OCI-LY7 (cell line): ENCODE results near the gene MRGPRX2. TPM values are rescaled to one million over a fixed set of nuclear protein-coding genes. Genes with fewer than 3 reads are reported as not detected.

Source experiments
- BruUV-seq: library from RNA; stranded (reverse); fragments of 400-500 nt; replicated peaks from 2 replicates; lab custom pipeline; 2021; lab: Mats Ljungman, UMichigan
- CTCF ChIA-PET: fragments of 300-600 bp; sonication (Branson Sonifier 250); formaldehyde crosslinking; loops from one replicate; lab custom pipeline; 2022; ENCODE audit warnings: antibody characterized with exemption; ENCODE audit not compliant: unreplicated experiment; lab: Charles Lee
- POLR2A ChIA-PET: fragments of 300-600 bp; sonication (Branson Sonifier 250); formaldehyde crosslinking; loops from one replicate; lab custom pipeline; 2022; ENCODE audit warnings: antibody characterized with exemption; lab: Charles Lee
- DNase-seq: peaks from one replicate; pipeline ENCODE4 v3.0.0-alpha.2; 2015; ENCODE audit warnings: low spot score
- H2AFZ ChIP-seq: fragments of 200-600 bp; sonication (generic), shearing (Covaris generic); 2 replicates; pipeline ENCODE4 v1.6.1; 2014; ENCODE audit warnings: mild to moderate bottlenecking, antibody characterized with exemption, low read length, moderate library complexity
- H3K27ac ChIP-seq: fragments of 200-600 bp; sonication (generic); 2 replicates; pipeline ENCODE4 v1.5.1; 2014; ENCODE audit warnings: mixed run types, low read depth, mild to moderate bottlenecking, moderate library complexity, low read length, inconsistent platforms; ENCODE audit not compliant: poor library complexity, severe bottlenecking
- H3K36me3 ChIP-seq: fragments of 200-600 bp; sonication (generic); 2 replicates; pipeline ENCODE4 v1.6.1; 2014; ENCODE audit warnings: mild to moderate bottlenecking, antibody characterized with exemption, low read length, moderate library complexity, mixed read lengths; ENCODE audit not compliant: insufficient read depth
- H3K4me1 ChIP-seq: fragments of 200-600 bp; sonication (generic); 2 replicates; pipeline ENCODE4 v1.5.1; 2014; ENCODE audit warnings: mild to moderate bottlenecking, low read length; ENCODE audit not compliant: insufficient read depth, poor library complexity, severe bottlenecking
- H3K4me2 ChIP-seq: fragments of 200-600 bp; sonication (generic); 2 replicates; pipeline ENCODE4 v1.6.1; 2014; ENCODE audit warnings: mild to moderate bottlenecking, low read length
- H3K4me3 ChIP-seq: fragments of 200-600 bp; sonication (generic); 2 replicates; pipeline ENCODE4 v1.5.1; 2014; ENCODE audit warnings: mild to moderate bottlenecking, low read depth, low read length; ENCODE audit not compliant: poor library complexity, severe bottlenecking
- H3K79me2 ChIP-seq: fragments of 200-600 bp; sonication (generic); 2 replicates; pipeline ENCODE4 v1.6.1; 2016; ENCODE audit warnings: low read depth, mild to moderate bottlenecking, low read length, moderate library complexity, mixed read lengths; ENCODE audit not compliant: insufficient read depth
- H3K9me2 ChIP-seq: fragments of 200-600 bp; sonication (generic); 2 replicates; pipeline ENCODE4 v1.6.1; 2016; ENCODE audit warnings: mild to moderate bottlenecking, low read length, mixed read lengths; ENCODE audit not compliant: insufficient read depth
- H3K9me3 ChIP-seq: fragments of 200-600 bp; sonication (generic); 2 replicates; pipeline ENCODE4 v1.6.1; 2014; ENCODE audit warnings: mild to moderate bottlenecking, mixed run types, low read length, mixed read lengths
- H4K20me1 ChIP-seq: fragments of 200-600 bp; sonication (generic); 2 replicates; pipeline ENCODE4 v1.6.1; 2014; ENCODE audit warnings: mild to moderate bottlenecking, antibody characterized with exemption, low read length, moderate library complexity, mixed read lengths; ENCODE audit not compliant: insufficient read depth
- CTCF ChIP-seq: fragments of 200-600 bp; sonication (generic); conservative IDR thresholded peaks from 2 replicates; pipeline ENCODE4 v1.5.1; 2014; ENCODE audit warnings: mild to moderate bottlenecking, antibody characterized with exemption, low read length, moderate library complexity, mixed read lengths
- EZH2phosphoT487 ChIP-seq: fragments of 200-600 bp; sonication (generic); IDR thresholded peaks from 2 replicates; pipeline ENCODE4 v1.6.1; 2018; ENCODE audit warnings: low read depth, borderline replicate concordance, mild to moderate bottlenecking, mixed run types, antibody characterized with exemption, low read length, moderate library complexity, mixed read lengths
- intact Hi-C: fragments of 100-400 bp; cut with micrococcal nuclease; formaldehyde crosslinking; loops from one replicate; pipeline ENCODE4 v1.10.0; 2022; ENCODE audit not compliant: unreplicated experiment
- total RNA-seq, 2 experiments: library from RNA; depleted of rRNA in 1 of 2; stranded (reverse); fragments of >200 nt in 1 of 2; shearing (Covaris generic) in 1 of 2; gene quantifications; 2 replicates each; pipeline ENCODE4 v1.2.3, GENCODE V29; 2014 to 2022

Gene MRGPRX2
- total RNA-seq, 2 experiments from 2014 or later: not detected

GRCh38 chr11:19088791-19089190 lies 28.3 kb upstream of the MRGPRX2 start:
- no TSS peak for BruUV-seq
- no peak overlapping the region for H3K4me3 ChIP-seq
- no peaks in the 10 kb centered on the region for H4K20me1 ChIP-seq
- no peaks in the 10 kb centered on the region for H3K36me3 ChIP-seq
- no peak overlapping the region for H3K27ac ChIP-seq
- H3K4me1 ChIP-seq: no peaks in the 10 kb centered on the region
- no peak for DNase-seq
- ChIA-PET POLR2A (interaction anchor here (0.6 kb wide), 1 partner anchor 17 kb away, joined by 4 read pairs; no protein-coding TSS in a partner anchor), CTCF (no interaction called here)
- intact Hi-C loops: no loop called here
- H3K4me2 ChIP-seq: no peak overlapping the region
- no peak overlapping the region for H2AFZ ChIP-seq
- H3K9me3 ChIP-seq: no peaks in the 10 kb centered on the region
- TF ChIP-seq EZH2phosphoT487: no peak
- TF ChIP-seq CTCF: no peak
- H3K9me2 ChIP-seq: no peaks in the 10 kb centered on the region
- no peaks in the 10 kb centered on the region for H3K79me2 ChIP-seq

- no peak for DNase-seq
- TF ChIP-seq EZH2phosphoT487: no peak
- TF ChIP-seq CTCF: no peak
- no TSS peak for BruUV-seq
- Histone ChIP-seq H3K9me3 (no peaks in the 10 kb centered on the region), H3K9me2 (no peaks in the 10 kb centered on the region), H3K4me2 (no peak overlapping the region), H3K4me1 (no peaks in the 10 kb centered on the region), H3K36me3 (no peaks in the 10 kb centered on the region), H3K27ac (no peak overlapping the region), H4K20me1 (no peaks in the 10 kb centered on the region), H3K4me3 (no peak overlapping the region), H2AFZ (no peak overlapping the region), H3K79me2 (no peaks in the 10 kb centered on the region)
- ChIA-PET CTCF (no interaction called here), POLR2A (interaction anchor here (0.7 kb wide), 1 partner anchor 14 kb away, joined by 3 read pairs; no protein-coding TSS in a partner anchor)
- intact Hi-C loops: no loop called here
Observed at GRCh38 chr11:19087658-19088057, 27.1 kb upstream of the MRGPRX2 start.

GRCh38 chr11:19084661-19085315 lies 24.3 kb upstream of the MRGPRX2 start:
- H3K4me1 ChIP-seq: no peaks in the 10 kb centered on the region
- H4K20me1 ChIP-seq: no peaks in the 10 kb centered on the region
- H3K27ac ChIP-seq: no peak overlapping the region
- no peaks in the 10 kb centered on the region for H3K36me3 ChIP-seq
- ChIA-PET POLR2A (interaction anchor here (0.7 kb wide), 1 partner anchor 403 kb away, joined by 5 read pairs; no protein-coding TSS in a partner anchor), CTCF (no interaction called here)
- no peak overlapping the region for H3K4me3 ChIP-seq
- H3K79me2 ChIP-seq: no peaks in the 10 kb centered on the region
- BruUV-seq: no TSS peak
- no peaks in the 10 kb centered on the region for H3K9me3 ChIP-seq
- H3K4me2 ChIP-seq: no peak overlapping the region
- no peak for DNase-seq
- H2AFZ ChIP-seq: no peak overlapping the region
- intact Hi-C loops: no loop called here
- TF ChIP-seq CTCF (no peak), EZH2phosphoT487 (no peak)
- H3K9me2 ChIP-seq: no peaks in the 10 kb centered on the region
